Activated CD4-positive, alpha-beta T cell treated with anti-CD3 and anti-CD28 coated beads, Interleukin-10, Interleukin-2, amounts not matched to agents 100 ng/mL and 50 ng/mL, durations not matched to agents 16 hours and 8 hours (primary cell): ENCODE data around the gene ARHGAP24.
"Not testable (repeated sequence)": the region's sequence is repeated elsewhere in the genome, so short reads cannot be mapped to it uniquely, and the experiment has no call there.

Experiments used
- DNase-seq: peaks from one replicate; pipeline ENCODE4 v3.0.0-alpha.2; 2020

Gene ARHGAP24

GRCh38 chr4:85824166-85824945 lies 349.4 kb downstream of the ARHGAP24 start:
- DNase-seq, result no peak

GRCh38 chr4:85826060-85826678 lies 351.2 kb downstream of the ARHGAP24 start:
- DNase-seq, result no peak

- no peak for DNase-seq
Observed at GRCh38 chr4:85828027-85828890, 353.3 kb downstream of the ARHGAP24 start.

GRCh38 chr4:85829276-85830051 lies 354.5 kb downstream of the ARHGAP24 start:
- DNase-seq, result no peak

- no peak for DNase-seq
Observed at GRCh38 chr4:85831647-85832046, 356.7 kb downstream of the ARHGAP24 start.

GRCh38 chr4:85833302-85833701 lies 358.4 kb downstream of the ARHGAP24 start:
- DNase-seq, result no peak

GRCh38 chr4:85834934-85835333 lies 360.0 kb downstream of the ARHGAP24 start:
- no peak for DNase-seq

GRCh38 chr4:85836588-85837438 lies 361.9 kb downstream of the ARHGAP24 start:
- no peak for DNase-seq

- no peak for DNase-seq
Observed at GRCh38 chr4:85837439-85837733, 362.4 kb downstream of the ARHGAP24 start.

- not testable (repeated sequence) for DNase-seq
Observed at GRCh38 chr4:85839981-85840451, 365.1 kb downstream of the ARHGAP24 start.

- DNase-seq, result no peak
Observed at GRCh38 chr4:85842540-85842939, 367.6 kb downstream of the ARHGAP24 start.

GRCh38 chr4:85853740-85854139 lies 378.8 kb downstream of the ARHGAP24 start:
- not testable (repeated sequence) for DNase-seq

- no peak for DNase-seq
Observed at GRCh38 chr4:85854546-85854945, 379.6 kb downstream of the ARHGAP24 start.

GRCh38 chr4:85860066-85860740 lies 385.3 kb downstream of the ARHGAP24 start:
- DNase-seq, result no peak

GRCh38 chr4:85861064-85861765 lies 386.3 kb downstream of the ARHGAP24 start:
- DNase-seq, result no peak

GRCh38 chr4:85862896-85863295 lies 387.9 kb downstream of the ARHGAP24 start:
- no peak for DNase-seq

- DNase-seq, result no peak
Observed at GRCh38 chr4:85864259-85865205, 389.6 kb downstream of the ARHGAP24 start.

- DNase-seq, result no peak
Observed at GRCh38 chr4:85865256-85865655, 390.3 kb downstream of the ARHGAP24 start.

GRCh38 chr4:85866508-85866907 lies 391.6 kb downstream of the ARHGAP24 start:
- DNase-seq, result peak; percentile 13
